ENCODE results near the gene KY. TPM values are rescaled to one million over a fixed set of nuclear protein-coding genes. Genes with fewer than 3 reads are reported as not detected.
"Not testable (repeated sequence)": the region's sequence is repeated elsewhere in the genome, so short reads cannot be mapped to it uniquely, and the experiment has no call there.

KY gene
- total RNA-seq, 1 donor from 2014 or later, result not detected

DNA sequence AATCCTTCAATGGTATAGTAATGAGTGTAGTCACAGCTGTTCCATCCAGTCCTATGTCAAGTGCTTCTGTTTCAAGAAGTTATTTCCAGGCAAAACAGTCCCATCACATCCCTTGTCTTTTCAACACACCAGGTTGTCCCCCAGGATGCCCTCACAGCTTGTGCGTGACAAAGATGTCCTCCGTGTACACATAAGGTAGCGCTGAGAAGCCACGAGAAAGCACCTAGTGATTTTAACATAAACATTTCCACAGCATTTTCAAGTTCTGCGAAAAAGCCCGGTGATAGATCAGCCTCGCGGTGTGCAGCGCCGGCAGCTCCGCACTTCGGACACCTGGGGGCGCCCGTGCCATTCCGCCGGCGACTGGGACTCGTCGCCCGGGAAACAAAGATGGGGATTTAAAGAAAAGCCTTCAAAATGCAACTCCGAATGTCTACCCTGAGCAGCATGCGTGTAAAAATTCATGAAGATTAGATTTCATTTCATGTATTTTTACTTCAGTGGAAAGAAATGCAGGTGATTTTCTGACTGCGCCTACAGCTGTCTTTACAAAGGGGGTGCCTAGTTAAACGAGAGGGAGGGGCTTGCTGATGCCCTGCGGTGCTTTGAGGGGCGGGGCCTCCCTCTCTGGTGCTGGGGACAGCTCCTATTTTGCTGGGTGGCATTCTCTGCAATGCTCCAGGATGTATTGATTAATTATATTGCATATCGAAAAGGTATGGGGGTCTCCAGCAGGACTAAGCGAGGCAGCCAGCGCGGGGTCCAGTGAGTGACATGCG, 49.9 kb downstream of the KY start:
- Mint-ChIP-seq H3K9me3 (ENCODE audit: unreplicated experiment) (no peaks in the 10 kb centered on the region), H3K36me3 (ENCODE audit: unreplicated experiment) (no peaks in the 10 kb centered on the region), H3K27ac (ENCODE audit: unreplicated experiment) (no peak overlapping the region), H3K27me3 (ENCODE audit: unreplicated experiment) (peaks cover 11% of the 10 kb centered on the region), H3K4me1 (ENCODE audit: unreplicated experiment) (peaks cover 20% of the 10 kb centered on the region), H3K4me3 (ENCODE audit: unreplicated experiment) (peak overlapping the region; percentile 44)
- peak; percentile 91 for DNase-seq (ENCODE audit: extremely low spot score, unreplicated experiment)
- TF ChIP-seq, protein P1, sequence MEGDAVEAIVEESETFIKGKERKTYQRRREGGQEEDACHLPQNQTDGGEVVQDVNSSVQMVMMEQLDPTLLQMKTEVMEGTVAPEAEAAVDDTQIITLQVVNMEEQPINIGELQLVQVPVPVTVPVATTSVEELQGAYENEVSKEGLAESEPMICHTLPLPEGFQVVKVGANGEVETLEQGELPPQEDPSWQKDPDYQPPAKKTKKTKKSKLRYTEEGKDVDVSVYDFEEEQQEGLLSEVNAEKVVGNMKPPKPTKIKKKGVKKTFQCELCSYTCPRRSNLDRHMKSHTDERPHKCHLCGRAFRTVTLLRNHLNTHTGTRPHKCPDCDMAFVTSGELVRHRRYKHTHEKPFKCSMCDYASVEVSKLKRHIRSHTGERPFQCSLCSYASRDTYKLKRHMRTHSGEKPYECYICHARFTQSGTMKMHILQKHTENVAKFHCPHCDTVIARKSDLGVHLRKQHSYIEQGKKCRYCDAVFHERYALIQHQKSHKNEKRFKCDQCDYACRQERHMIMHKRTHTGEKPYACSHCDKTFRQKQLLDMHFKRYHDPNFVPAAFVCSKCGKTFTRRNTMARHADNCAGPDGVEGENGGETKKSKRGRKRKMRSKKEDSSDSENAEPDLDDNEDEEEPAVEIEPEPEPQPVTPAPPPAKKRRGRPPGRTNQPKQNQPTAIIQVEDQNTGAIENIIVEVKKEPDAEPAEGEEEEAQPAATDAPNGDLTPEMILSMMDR (IDR thresholded peaks at IDR 0.05), result peak; percentile 99

DNA sequence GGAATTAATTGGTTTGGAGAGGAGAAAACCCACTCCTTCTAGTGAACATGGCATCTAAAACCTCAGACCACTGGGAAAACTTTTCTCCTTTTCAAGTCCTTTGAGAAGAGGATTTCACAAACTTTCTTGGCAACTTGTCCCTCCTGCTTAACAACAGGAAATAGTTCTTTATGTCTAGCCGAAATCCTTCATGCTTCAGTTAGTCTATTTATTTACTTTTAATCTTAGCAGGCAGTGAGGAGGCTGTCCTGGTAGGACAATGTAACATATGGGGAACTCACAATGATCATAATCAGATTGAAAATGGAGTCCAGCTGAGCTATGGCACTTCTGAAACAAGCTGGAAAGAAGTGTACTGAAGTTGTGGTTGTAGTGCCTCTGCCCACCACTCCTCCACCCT, 50.6 kb downstream of the KY start:
- no peak overlapping the region for H3K4me3 Mint-ChIP-seq (ENCODE audit: unreplicated experiment)
- no peak overlapping the region for H3K27ac Mint-ChIP-seq (ENCODE audit: unreplicated experiment)
- no peak for DNase-seq (ENCODE audit: extremely low spot score, unreplicated experiment)
- no peaks in the 10 kb centered on the region for H3K9me3 Mint-ChIP-seq (ENCODE audit: unreplicated experiment)
- H3K4me1 Mint-ChIP-seq (ENCODE audit: unreplicated experiment), result peaks cover 20% of the 10 kb centered on the region
- H3K27me3 Mint-ChIP-seq (ENCODE audit: unreplicated experiment), result peaks cover 5% of the 10 kb centered on the region
- TF ChIP-seq, protein P1 (IDR thresholded peaks at IDR 0.05), result no peak
- H3K36me3 Mint-ChIP-seq (ENCODE audit: unreplicated experiment), result no peaks in the 10 kb centered on the region

DNA sequence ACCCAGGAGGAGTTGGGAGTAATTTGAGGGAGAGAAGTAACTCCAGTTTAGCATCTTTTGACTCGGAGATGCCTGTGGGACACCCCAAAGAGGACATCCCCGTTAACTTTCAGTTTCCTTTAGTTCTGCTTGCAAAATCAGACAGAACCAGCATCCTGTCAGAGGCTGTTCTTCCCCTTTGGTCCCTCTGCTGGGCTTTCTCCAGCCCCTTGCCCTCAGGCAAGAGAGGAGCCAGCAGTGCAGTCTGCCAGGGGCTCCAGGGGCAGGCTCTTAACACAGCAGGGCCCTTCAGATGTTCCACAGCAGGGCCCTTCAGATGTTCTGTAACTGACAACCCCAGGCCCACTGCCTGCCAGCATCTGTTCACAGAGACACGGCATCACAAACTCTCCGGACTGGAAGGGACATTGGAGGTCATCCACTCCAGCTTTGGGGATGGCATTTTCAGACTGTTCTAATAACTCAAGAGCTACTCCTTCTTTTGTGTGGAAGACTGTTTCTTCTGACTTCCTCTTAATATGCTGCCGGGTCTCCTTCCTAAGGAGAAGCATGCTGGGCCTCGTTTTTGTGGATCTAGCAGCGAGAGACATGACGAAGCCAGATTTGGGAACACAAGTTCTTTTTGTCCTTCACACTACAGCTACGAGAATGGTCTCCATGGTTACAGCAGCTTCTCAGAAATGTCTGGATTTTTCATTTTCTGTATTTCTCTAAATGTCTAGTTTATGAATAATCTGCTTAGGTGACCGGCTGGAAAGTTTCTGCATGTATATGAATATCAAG, 51.9 kb downstream of the KY start:
- peaks cover 20% of the 10 kb centered on the region for H3K4me1 Mint-ChIP-seq (ENCODE audit: unreplicated experiment)
- TF ChIP-seq, protein P1 (IDR thresholded peaks at IDR 0.05), result no peak
- no peak for DNase-seq (ENCODE audit: extremely low spot score, unreplicated experiment)
- no peak overlapping the region for H3K27ac Mint-ChIP-seq (ENCODE audit: unreplicated experiment)
- H3K9me3 Mint-ChIP-seq (ENCODE audit: unreplicated experiment), result no peaks in the 10 kb centered on the region
- H3K36me3 Mint-ChIP-seq (ENCODE audit: unreplicated experiment), result no peaks in the 10 kb centered on the region
- peaks cover 11% of the 10 kb centered on the region for H3K27me3 Mint-ChIP-seq (ENCODE audit: unreplicated experiment)
- H3K4me3 Mint-ChIP-seq (ENCODE audit: unreplicated experiment), result no peak overlapping the region

DNA sequence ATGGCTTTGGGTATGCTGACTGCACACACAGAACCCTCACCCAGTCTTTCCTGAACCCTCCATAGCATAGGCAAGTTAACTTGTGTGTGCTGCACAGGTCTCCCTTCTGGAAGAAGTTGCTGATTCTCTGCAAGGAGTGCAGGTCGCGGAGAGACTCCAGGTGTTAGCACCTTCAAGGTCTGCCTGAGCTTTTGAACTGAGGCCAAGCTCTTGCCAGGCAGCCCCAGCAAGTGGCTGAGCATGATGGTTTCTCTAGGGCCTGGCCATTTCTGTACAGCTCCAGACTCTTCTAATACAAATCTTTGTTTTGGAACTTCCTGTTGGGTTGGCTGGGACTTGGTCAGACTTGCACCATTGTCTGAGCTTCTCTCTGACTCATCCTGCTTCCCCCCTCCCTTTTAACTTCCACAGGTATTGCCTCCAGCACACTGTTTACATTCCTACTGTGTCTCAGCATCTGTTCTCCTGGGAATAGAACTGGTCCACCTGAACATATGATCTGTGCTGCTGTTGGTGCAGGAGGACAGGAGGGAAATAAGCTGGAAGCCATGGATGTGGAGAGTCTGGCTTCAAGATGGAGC, 53.3 kb downstream of the KY start:
- H3K27me3 Mint-ChIP-seq (ENCODE audit: unreplicated experiment), result peaks cover 11% of the 10 kb centered on the region
- H3K4me3 Mint-ChIP-seq (ENCODE audit: unreplicated experiment), result no peak overlapping the region
- DNase-seq (ENCODE audit: extremely low spot score, unreplicated experiment), result no peak
- no peak overlapping the region for H3K27ac Mint-ChIP-seq (ENCODE audit: unreplicated experiment)
- TF ChIP-seq, protein P1 (IDR thresholded peaks at IDR 0.05), result no peak
- H3K9me3 Mint-ChIP-seq (ENCODE audit: unreplicated experiment), result no peaks in the 10 kb centered on the region
- no peaks in the 10 kb centered on the region for H3K36me3 Mint-ChIP-seq (ENCODE audit: unreplicated experiment)
- peaks cover 20% of the 10 kb centered on the region for H3K4me1 Mint-ChIP-seq (ENCODE audit: unreplicated experiment)

DNA sequence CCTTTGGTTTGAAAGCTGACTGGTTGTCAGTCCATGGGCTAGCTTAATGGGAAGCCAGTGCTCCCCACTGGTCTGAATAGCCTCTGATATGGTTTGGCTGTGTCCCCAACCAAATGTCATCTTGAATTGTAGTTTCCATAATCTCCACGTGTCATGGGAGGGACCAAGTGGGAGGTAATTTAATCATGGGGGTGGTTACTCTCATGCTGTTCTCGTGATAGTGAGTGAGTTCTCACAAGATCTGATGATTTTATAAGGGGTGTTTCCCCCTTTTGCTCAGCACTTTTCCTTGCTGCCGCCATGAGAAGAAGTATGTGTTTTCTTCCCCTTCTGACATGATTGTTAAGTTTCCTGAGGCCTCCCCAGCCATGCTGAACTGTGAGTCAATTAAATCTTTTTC, 55.8 kb downstream of the KY start:
- not testable (repeated sequence) for H3K4me1 Mint-ChIP-seq (ENCODE audit: unreplicated experiment); H3K4me3 Mint-ChIP-seq (ENCODE audit: unreplicated experiment); H3K36me3 Mint-ChIP-seq (ENCODE audit: unreplicated experiment); H3K9me3 Mint-ChIP-seq (ENCODE audit: unreplicated experiment); H3K27ac Mint-ChIP-seq (ENCODE audit: unreplicated experiment); DNase-seq (ENCODE audit: extremely low spot score, unreplicated experiment)
- peaks cover 21% of the 10 kb centered on the region for H3K27me3 Mint-ChIP-seq (ENCODE audit: unreplicated experiment)

All from osteocyte (in vitro differentiated cells).